ENCODE results near the gene NUDT7.

NUDT7 gene

GRCh38 chr16:77723108-77723514, 797 bp downstream of the NUDT7 start:
- H3K27ac ChIP-seq = no peak overlapping the region

GRCh38 chr16:77724174-77724573, 1.9 kb downstream of the NUDT7 start:
- no peak overlapping the region for H3K27ac ChIP-seq
- no peak for TF ChIP-seq ZFX (IDR thresholded peaks at IDR 0.05; ENCODE audit: borderline replicate concordance)

More at GRCh38 chr16:77723108-77723514, 797 bp downstream of the NUDT7 start:
- no peak for TF ChIP-seq ZFX (IDR thresholded peaks at IDR 0.05; ENCODE audit: borderline replicate concordance)
- no peak for TF ChIP-seq CTCF (IDR thresholded peaks at IDR 0.05)

GRCh38 chr16:77729951-77730350, 7.6 kb downstream of the NUDT7 start:
- H3K27ac ChIP-seq = no peak overlapping the region
- TF ChIP-seq ZFX (IDR thresholded peaks at IDR 0.05; ENCODE audit: borderline replicate concordance) = no peak
- no peak for TF ChIP-seq CTCF (IDR thresholded peaks at IDR 0.05)

- TF ChIP-seq CTCF (IDR thresholded peaks at IDR 0.05) (no peak), ZFX (IDR thresholded peaks at IDR 0.05; ENCODE audit: borderline replicate concordance) (no peak)
- H3K27ac ChIP-seq = no peak overlapping the region
These were observed 10.1 kb downstream of the NUDT7 start for GRCh38 chr16:77732241-77732946.

- H3K27ac ChIP-seq = no peak overlapping the region
- TF ChIP-seq ZFX (IDR thresholded peaks at IDR 0.05; ENCODE audit: borderline replicate concordance) (no peak), CTCF (IDR thresholded peaks at IDR 0.05) (no peak)
These were observed 14.6 kb downstream of the NUDT7 start for GRCh38 chr16:77736879-77737278.

- TF ChIP-seq ZFX (IDR thresholded peaks at IDR 0.05; ENCODE audit: borderline replicate concordance) (no peak), CTCF (IDR thresholded peaks at IDR 0.05) (no peak)
- no peak overlapping the region for H3K27ac ChIP-seq
These were observed 16.6 kb downstream of the NUDT7 start for GRCh38 chr16:77738706-77739558.

GRCh38 chr16:77739559-77739892, 17.2 kb downstream of the NUDT7 start:
- no peak overlapping the region for H3K27ac ChIP-seq
- no peak for TF ChIP-seq ZFX (IDR thresholded peaks at IDR 0.05; ENCODE audit: borderline replicate concordance)
- TF ChIP-seq CTCF (IDR thresholded peaks at IDR 0.05) = no peak

All from 22Rv1 (cell line).